ENCODE data around the gene ZNF280D. TPM values are rescaled to one million over a fixed set of nuclear protein-coding genes. Genes with fewer than 3 reads are reported as not detected.

Gene ZNF280D
- total RNA-seq, 1 donor: 50.7 TPM

DNA sequence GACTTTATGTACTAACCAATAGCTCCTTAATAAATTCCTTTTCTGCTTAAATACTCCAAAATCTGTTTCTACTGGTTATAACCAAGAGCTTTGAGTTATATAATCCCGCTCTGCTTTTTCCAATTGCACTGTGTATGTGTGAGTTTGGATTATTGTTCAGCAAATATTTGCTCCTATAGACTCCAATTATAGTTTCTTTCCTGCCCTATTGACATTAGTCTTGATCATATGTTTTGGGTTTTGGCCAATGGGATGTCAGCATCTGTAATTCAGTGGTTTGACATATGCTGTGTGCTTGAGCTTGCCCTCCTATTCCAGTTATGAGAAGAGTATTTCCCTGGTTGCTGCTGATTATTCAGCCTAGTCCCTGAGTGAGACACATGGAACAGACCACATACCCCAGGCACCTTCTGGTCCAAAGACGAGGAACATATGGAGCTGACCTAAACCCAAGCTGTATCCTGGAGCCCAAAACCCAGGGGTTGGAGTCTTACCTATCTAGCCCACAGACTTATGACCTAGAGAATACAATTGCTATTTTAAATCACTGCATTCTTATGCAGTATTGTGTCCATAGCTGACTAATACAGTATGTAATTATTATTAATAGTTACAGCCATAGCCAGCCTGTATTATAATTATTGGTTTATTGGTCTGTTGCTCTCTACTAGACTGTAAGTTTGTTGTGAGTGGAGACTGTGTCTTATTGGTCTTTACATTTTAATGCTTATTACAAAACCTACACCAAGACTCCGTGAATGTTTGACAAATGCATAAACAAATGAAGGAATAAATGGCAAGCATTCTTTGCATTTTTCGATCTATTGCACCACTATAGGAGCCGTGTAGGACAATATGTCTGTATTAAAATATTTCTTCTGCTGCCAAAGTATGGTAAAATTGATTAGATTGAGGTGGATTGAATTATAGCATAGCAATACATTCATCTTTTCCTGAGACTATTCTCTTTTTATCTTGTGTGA, 11.7 kb upstream of the ZNF280D start:
- Histone ChIP-seq H3K4me1 (ENCODE audit: insufficient read depth, low read length) (peaks cover 6% of the 10 kb centered on the region), H3K36me3 (ENCODE audit: insufficient read depth, low read length) (no peaks in the 10 kb centered on the region), H3K4me2 (ENCODE audit: insufficient read depth, low read length) (no peak overlapping the region), H3K9me3 (ENCODE audit: low read depth, low read length) (no peaks in the 10 kb centered on the region), H3K27me3 (ENCODE audit: insufficient read depth, low read length) (no peaks in the 10 kb centered on the region), H4K20me1 (ENCODE audit: insufficient read depth, low read length) (no peaks in the 10 kb centered on the region), H2AFZ (ENCODE audit: low read length) (no peak overlapping the region), H3K27ac (ENCODE audit: low read depth, low read length) (no peak overlapping the region), H3K4me3 (ENCODE audit: insufficient read depth, low read length) (no peak overlapping the region), H3K79me2 (ENCODE audit: insufficient read depth, low read length) (no peaks in the 10 kb centered on the region)
- DNase-seq (ENCODE audit: insufficient read length, low spot score, missing footprints): no peak
- TF ChIP-seq, protein P1, sequence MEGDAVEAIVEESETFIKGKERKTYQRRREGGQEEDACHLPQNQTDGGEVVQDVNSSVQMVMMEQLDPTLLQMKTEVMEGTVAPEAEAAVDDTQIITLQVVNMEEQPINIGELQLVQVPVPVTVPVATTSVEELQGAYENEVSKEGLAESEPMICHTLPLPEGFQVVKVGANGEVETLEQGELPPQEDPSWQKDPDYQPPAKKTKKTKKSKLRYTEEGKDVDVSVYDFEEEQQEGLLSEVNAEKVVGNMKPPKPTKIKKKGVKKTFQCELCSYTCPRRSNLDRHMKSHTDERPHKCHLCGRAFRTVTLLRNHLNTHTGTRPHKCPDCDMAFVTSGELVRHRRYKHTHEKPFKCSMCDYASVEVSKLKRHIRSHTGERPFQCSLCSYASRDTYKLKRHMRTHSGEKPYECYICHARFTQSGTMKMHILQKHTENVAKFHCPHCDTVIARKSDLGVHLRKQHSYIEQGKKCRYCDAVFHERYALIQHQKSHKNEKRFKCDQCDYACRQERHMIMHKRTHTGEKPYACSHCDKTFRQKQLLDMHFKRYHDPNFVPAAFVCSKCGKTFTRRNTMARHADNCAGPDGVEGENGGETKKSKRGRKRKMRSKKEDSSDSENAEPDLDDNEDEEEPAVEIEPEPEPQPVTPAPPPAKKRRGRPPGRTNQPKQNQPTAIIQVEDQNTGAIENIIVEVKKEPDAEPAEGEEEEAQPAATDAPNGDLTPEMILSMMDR (IDR thresholded peaks at IDR 0.05; ENCODE audit: extremely low read depth, low read depth, low read length): no peak

DNA sequence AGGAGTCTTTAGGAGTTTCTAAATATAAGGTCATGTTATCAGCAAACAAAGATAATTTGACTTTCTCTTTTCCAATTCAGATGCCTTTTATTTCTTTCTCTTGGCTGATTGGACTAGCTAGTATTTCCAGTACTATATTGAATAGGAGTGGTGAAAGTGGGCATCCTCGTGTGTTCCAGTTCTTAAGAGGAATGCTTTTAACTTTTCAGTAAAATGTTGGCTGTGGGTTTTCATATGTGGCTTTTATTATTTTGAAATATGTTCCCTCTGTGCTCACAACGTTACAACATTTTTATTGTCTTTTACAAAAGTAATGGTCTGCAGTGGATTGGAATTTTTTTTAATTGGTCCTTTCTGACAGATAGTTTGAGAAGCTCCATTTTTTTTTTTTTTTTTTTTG, 8.2 kb upstream of the ZNF280D start:
- H4K20me1 ChIP-seq (ENCODE audit: insufficient read depth, low read length): no peaks in the 10 kb centered on the region
- H3K4me2 ChIP-seq (ENCODE audit: insufficient read depth, low read length): no peak overlapping the region
- DNase-seq (ENCODE audit: insufficient read length, low spot score, missing footprints): no peak
- no peak overlapping the region for H3K4me3 ChIP-seq (ENCODE audit: insufficient read depth, low read length)
- no peaks in the 10 kb centered on the region for H3K79me2 ChIP-seq (ENCODE audit: insufficient read depth, low read length)
- H3K27me3 ChIP-seq (ENCODE audit: insufficient read depth, low read length): no peaks in the 10 kb centered on the region
- H3K36me3 ChIP-seq (ENCODE audit: insufficient read depth, low read length): no peaks in the 10 kb centered on the region
- H3K27ac ChIP-seq (ENCODE audit: low read depth, low read length): no peak overlapping the region
- H2AFZ ChIP-seq (ENCODE audit: low read length): no peak overlapping the region
- TF ChIP-seq, protein P1 (IDR thresholded peaks at IDR 0.05; ENCODE audit: extremely low read depth, low read depth, low read length): no peak
- H3K9me3 ChIP-seq (ENCODE audit: low read depth, low read length): no peaks in the 10 kb centered on the region
- H3K4me1 ChIP-seq (ENCODE audit: insufficient read depth, low read length): no peaks in the 10 kb centered on the region

DNA sequence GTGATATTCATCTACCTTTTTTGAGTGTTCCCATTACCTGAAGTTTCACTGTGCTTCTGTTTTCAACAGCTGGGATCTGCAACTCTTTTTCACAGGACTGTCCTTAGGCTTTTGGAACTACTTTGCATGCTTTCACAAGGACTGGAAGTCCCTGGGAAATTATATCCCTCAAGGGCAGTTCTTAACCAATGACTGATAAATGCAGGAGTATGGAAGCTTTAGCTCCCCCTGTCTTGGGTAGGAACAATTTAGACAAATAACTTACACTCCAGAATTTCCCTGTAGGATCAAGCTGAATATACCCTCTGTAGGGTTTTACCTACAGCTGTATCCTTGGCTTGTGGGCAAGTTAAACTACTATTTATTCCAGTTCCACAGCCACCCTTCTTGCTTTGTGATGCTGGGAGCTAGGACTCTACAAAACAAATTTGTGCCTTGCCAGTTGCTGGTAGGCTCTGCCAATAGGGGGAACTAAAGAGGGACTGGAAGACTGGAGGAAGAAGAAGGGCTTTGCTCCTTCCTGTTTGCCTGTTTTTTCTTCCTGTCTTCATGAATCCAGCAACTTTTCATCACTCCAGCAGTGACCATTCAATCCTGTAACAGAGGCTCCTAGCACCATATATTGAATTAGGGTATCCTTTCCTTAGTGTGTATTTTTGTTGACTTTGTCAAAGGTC, 6.8 kb upstream of the ZNF280D start:
- H3K27me3 ChIP-seq (ENCODE audit: insufficient read depth, low read length): no peaks in the 10 kb centered on the region
- H3K4me3 ChIP-seq (ENCODE audit: insufficient read depth, low read length): no peak overlapping the region
- no peaks in the 10 kb centered on the region for H3K4me1 ChIP-seq (ENCODE audit: insufficient read depth, low read length)
- no peaks in the 10 kb centered on the region for H3K79me2 ChIP-seq (ENCODE audit: insufficient read depth, low read length)
- no peak overlapping the region for H3K27ac ChIP-seq (ENCODE audit: low read depth, low read length)
- TF ChIP-seq, protein P1 (IDR thresholded peaks at IDR 0.05; ENCODE audit: extremely low read depth, low read depth, low read length): no peak
- H2AFZ ChIP-seq (ENCODE audit: low read length): no peak overlapping the region
- H3K36me3 ChIP-seq (ENCODE audit: insufficient read depth, low read length): no peaks in the 10 kb centered on the region
- no peaks in the 10 kb centered on the region for H4K20me1 ChIP-seq (ENCODE audit: insufficient read depth, low read length)
- H3K9me3 ChIP-seq (ENCODE audit: low read depth, low read length): no peaks in the 10 kb centered on the region
- no peak overlapping the region for H3K4me2 ChIP-seq (ENCODE audit: insufficient read depth, low read length)
- DNase-seq (ENCODE audit: insufficient read length, low spot score, missing footprints): no peak

DNA sequence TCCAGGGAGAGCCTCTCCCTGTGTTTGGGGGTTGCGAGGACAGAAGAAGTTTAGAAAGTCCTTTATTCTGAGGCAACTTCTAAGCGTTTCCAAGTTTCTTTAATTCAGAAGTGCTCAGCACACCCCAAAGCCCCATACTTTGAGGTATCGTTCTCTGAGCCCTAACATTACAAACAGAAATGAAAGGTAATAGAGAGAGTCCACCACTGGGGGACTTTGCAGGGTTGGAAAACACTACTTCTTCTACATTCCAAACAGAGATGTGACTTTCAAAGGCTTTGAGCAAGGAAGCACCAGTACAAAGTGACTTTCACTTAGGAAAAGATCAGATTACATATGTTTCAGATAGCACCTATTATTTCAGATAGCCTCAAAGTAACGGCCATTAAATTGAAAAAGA, 6.2 kb upstream of the ZNF280D start:
- H3K27me3 ChIP-seq (ENCODE audit: insufficient read depth, low read length): no peaks in the 10 kb centered on the region
- no peak overlapping the region for H3K4me2 ChIP-seq (ENCODE audit: insufficient read depth, low read length)
- no peak overlapping the region for H3K4me3 ChIP-seq (ENCODE audit: insufficient read depth, low read length)
- no peaks in the 10 kb centered on the region for H4K20me1 ChIP-seq (ENCODE audit: insufficient read depth, low read length)
- peak; percentile 23 for DNase-seq (ENCODE audit: insufficient read length, low spot score, missing footprints)
- no peaks in the 10 kb centered on the region for H3K36me3 ChIP-seq (ENCODE audit: insufficient read depth, low read length)
- TF ChIP-seq, protein P1 (IDR thresholded peaks at IDR 0.05; ENCODE audit: extremely low read depth, low read depth, low read length): no peak
- H2AFZ ChIP-seq (ENCODE audit: low read length): no peak overlapping the region
- H3K27ac ChIP-seq (ENCODE audit: low read depth, low read length): no peak overlapping the region
- H3K79me2 ChIP-seq (ENCODE audit: insufficient read depth, low read length): no peaks in the 10 kb centered on the region
- no peaks in the 10 kb centered on the region for H3K4me1 ChIP-seq (ENCODE audit: insufficient read depth, low read length)
- H3K9me3 ChIP-seq (ENCODE audit: low read depth, low read length): no peaks in the 10 kb centered on the region
